Testis (tissue), 2 donors: ENCODE data around the gene MEX3C.

Experiments used
- CTCF ChIP-seq, 3 experiments: fragments of 450-650 bp in 2 of 3; fragments of 200-600 bp in 1 of 3; sonication (generic) in 1 of 3; IDR thresholded peaks; one replicate each; pipeline ENCODE4 v1.5.1; 2016 to 2019; ENCODE audit warnings: antibody characterized with exemption in 3 of 3, mild to moderate bottlenecking in 2 of 3, moderate library complexity in 1 of 3
- POLR2A ChIP-seq: fragments of 450-650 bp; IDR thresholded peaks from one replicate; pipeline ENCODE4 v1.6.1; 2017; ENCODE audit warnings: antibody characterized with exemption, mild to moderate bottlenecking, moderate library complexity

GRCh38 chr18:51169731-51170130 lies 27.8 kb downstream of the MEX3C start:
- no peak for TF ChIP-seq CTCF (IDR thresholded peaks at IDR 0.05)
- no peak for TF ChIP-seq POLR2A
